Inferior parietal cortex (tissue), 1 donor: ENCODE results near the gene LIX1L.

Experiments used
- DNase-seq: peaks from one replicate; pipeline ENCODE4 v3.0.0-alpha.2; 2016; ENCODE audit errors: extremely low spot score

LIX1L gene

GRCh38 chr1:145963265-145964019 is 5.6 kb upstream of the LIX1L start:
- DNase-seq: no peak

DNA sequence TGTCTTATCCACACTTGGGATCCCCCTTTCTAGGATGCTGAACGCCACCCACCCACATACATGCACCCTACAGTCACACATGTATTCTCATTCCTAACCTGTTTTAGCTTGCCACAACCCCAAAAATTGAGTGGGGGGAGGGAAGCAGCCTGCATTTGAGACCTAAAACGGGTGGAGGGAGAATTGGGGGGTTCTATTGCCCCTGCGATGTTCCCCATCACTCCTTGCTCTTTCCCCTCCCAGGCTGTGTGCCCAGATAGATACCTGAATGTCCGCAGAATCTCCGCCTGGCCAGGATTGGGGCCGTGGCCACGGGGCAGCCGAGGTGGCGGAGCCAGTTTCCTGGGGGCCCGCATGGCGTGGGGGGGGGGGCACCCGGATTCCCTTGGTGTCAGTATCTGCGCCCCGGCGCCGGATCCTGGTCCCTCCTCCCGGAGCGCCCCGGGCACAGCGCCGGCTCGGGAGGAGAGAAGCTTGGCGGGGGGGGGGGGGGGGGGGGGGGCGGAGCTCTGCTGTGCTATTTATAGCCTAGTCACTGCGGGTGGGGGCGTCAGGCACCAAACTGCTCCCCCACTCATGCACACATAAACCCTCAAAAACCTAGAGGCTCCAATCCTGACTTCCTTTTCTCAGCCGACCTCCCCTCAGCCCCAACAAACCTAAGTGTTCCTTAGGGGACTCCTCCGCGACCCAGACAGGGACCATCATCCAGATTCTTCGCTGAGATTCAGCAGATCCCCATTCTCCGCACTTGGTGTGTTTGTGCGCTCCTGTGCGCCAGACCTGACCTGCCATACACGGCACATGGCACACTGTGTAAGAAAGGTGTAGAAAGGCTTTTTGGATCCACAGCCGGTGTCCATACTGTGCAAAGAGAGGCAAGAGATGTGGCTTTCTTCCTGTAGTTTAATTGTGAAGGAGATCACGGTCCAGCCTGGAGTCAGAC is 4.6 kb upstream of the LIX1L start:
- DNase-seq: no peak

DNA sequence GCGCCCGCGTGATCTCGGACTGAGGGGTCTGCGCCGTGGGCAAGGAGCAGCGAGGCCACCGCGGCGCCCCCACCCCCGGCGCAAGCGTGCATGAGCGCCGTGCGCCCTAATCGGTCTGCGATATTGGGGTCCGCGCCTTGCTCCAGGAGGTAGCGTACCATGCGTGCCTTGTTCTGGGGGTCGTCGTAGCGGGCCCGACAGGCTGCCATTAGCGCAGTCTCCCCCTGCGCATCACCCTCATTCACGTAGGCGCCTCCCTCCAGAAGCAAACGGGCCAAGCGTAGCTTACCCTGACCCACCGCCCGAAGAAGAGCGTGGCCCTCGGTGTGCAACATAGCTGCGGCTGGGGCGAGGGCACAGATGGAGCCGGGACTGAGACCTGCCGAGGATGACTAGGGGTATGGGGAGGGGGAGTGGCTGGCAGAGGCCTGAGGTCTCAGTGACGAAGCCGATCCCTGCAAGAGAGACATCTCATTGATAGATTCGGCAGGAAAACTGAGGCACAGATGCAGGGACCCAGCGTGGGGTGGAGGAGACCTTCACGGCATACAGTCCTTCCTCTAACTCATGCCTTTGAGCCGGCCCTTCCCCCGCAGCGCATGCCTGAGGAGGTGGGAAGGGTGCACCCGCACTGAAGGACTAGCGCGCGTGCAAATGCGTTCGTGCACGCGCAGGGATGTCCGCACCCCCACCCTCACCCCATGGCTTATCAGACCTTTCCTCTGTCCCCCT is 3.8 kb upstream of the LIX1L start:
- no peak for DNase-seq

DNA sequence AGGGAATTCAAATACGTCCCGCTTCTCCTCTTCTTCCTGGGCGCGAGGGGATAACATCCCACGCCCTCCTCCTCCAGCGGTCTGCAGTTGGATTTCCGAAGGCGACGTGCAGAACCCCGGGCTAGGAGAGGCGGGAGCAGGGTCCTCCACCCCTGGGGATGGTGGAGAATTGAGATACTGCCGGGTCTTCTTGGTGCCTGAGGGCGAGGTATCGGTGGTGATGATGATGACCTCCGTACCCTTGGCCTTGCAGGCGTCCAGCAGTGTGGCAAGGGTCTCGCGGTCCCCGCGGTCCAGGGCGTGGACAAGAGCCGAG is 3.2 kb upstream of the LIX1L start:
- DNase-seq: no peak

- no peak for DNase-seq
These were observed 2.8 kb upstream of the LIX1L start for GRCh38 chr1:145960468-145961108.

DNA sequence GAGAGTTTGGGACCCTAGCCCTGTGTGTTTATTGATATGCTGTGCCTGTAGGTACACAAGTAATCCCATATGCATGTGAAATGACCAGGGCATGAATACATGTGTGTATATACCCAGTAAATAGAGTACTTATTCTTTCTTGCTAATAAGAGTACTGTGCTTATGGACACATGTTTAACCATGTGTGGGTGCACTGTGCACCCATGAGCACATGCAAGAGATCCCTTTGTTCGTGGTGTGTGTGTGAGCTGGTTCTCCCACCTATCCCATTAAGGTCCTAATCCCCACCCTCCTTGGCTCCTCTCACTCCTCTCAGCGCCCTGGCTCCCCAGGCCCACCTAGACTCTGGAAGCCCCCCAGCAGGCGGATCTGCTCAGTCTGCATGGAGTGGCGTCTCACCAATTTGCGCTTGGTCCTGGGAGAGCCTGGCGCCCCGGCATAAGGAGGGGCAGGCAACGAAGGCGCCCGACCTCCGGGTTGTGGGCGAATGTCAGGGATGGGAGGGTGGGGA is 2.2 kb upstream of the LIX1L start:
- DNase-seq: no peak

DNA sequence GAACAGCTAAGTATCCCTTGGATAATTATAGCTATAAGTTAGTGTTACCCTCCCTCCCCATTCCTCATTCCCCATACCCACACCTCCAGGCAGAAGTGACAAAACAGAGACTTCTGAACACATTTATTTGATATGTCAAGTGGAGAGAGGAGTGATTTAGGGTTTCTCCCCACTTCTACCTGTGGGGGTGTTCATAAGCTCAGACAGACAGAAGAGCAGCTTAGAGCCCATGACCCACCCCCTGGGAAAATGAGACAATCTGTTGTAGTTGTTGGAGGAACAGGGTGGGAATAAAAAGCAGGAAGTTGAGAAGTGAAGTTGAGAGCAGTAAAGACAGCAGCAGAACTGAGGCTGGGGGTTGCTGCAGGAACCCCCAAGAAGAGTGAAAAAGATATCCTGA is 1.5 kb upstream of the LIX1L start:
- no peak for DNase-seq

DNA sequence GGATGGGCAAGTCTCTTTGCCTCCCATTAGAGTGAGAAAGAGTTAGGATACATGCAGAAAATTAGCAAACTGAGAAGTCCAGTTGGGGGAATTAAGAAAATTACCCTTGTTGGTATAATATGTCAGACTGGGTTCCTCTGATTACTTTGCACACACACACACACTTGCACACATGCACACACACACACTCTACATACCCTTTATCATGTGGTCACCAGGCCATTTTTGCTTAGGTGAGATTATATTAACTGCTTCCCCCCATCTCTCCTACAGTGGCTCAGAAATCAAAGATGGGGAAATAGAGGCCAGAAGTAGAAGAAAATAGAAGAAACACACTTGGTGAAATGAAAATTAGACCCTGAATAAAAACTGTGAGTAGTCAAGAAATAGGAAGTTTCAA is 917 bp upstream of the LIX1L start:
- no peak for DNase-seq

- DNase-seq: peak; percentile 39
These were observed 905 bp downstream of the LIX1L start for GRCh38 chr1:145956781-145957442.

DNA sequence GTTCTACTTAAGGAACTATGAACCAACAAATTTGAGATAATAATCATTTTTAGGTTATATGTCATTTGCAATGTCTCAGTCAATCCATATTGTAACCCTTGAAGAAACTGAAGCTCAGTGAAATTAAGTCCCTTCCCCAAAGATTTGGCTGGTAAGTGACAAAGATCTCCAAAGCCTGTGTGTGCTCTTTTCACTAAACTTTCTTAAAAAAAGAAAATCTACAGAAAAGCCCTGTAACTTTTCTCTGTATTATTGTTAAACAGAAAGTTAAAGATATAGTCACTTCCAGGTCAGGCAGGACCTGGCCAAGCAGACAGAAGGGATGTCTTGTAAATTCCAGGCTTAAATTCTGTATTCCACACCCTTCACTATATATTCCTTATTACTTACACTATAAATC is 1.5 kb downstream of the LIX1L start:
- DNase-seq: no peak

GRCh38 chr1:145955436-145955835 is 2.4 kb downstream of the LIX1L start:
- no peak for DNase-seq

DNA sequence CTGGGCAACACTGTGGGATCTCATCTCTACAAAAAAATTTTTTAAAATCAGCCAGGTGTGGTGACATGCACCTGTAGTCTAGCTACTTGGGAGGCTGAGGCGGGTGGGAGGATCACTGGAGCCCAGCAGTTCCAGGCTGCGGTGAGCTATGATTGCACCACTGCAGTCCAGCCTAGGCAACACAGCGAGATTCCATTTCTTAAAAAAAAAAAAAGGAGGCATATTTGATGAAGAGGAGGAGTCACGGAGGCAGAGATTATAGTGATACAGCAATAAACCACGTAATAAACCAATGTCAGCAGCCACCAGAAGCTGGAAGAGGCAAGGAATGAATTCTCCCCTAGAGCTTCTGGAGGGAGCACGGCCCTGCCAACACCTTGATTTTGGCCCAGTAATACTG is 4.0 kb downstream of the LIX1L start:
- DNase-seq: no peak

DNA sequence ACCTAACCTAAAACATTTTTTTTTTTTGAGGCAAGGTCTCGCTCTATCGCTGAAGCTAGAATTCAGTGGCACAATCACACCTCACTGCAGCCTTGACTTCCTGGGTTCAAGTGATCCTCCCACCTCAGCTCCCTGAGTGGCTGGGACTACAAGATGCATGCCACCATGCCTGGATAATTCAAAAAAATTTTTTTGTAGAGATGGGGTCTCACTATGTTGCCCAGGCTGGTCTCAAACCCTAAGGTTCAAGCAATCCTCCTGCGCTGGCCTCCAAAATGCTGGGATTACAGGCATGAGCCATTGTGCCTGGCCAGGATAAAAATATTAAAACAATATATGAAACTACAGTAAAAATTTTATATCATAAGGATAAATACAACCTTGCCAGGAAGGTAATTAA is 4.9 kb downstream of the LIX1L start:
- no peak for DNase-seq

DNA sequence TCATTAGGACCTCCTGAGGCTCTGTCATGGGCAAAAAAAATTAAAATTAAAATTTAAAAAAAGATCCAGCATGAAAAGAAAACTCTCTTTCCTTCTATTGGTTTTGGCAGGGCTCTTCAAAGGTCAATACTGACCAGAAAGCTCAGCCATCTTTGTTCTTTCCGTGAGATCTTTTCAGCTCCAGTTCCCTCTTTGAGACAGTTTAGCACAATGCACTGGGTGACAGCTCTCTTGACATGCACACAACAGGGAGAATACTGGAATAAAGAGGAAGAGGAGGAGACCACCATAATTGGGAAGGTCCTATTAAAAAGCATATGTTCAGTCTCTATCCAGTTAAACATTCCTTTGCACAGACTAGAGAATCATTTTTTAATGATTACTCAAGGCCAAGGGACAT is 6.3 kb downstream of the LIX1L start:
- no peak for DNase-seq

GRCh38 chr1:145949219-145949618 is 8.6 kb downstream of the LIX1L start:
- DNase-seq: no peak

DNA sequence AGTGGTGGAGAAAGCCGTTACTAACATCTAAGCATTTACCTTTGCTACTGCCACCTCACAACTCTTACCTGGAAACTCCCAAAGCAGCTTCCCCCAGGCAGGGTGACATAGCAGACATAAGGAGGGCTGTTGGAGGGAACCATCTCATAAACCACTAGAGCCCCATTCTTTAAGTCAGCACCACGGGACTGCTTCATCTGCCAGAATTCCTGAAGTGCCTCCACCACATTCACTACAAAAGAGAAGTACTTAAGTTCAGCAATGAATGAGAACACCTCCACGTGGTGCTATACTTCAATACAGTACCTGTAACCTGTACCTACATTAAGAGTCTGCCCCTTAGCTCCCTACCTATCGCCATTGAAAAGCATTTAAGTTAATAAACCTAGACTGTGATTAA is 10.3 kb downstream of the LIX1L start:
- no peak for DNase-seq

- no peak for DNase-seq
These were observed 11.3 kb downstream of the LIX1L start for GRCh38 chr1:145946477-145946986.

GRCh38 chr1:145944532-145944931 is 13.3 kb downstream of the LIX1L start:
- DNase-seq: no peak

DNA sequence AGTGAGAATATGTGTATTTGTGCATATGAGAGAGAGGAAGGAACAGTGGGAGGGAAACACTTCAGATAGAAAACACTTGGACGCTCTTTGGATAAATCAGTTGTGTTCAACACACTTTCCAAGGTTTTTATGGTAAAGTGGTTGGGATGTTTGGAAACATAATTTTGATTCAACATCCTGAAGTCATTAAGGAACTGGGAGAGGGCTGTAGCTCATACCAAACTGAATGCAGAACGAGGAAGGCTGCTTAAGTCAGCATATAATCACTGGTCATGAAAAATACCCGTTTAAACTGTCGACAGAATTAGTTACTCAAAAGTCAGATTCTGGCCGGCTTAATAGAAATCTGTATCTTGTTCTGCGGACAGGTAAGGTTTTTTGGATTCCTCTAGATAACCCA is 14.9 kb downstream of the LIX1L start:
- DNase-seq: no peak

DNA sequence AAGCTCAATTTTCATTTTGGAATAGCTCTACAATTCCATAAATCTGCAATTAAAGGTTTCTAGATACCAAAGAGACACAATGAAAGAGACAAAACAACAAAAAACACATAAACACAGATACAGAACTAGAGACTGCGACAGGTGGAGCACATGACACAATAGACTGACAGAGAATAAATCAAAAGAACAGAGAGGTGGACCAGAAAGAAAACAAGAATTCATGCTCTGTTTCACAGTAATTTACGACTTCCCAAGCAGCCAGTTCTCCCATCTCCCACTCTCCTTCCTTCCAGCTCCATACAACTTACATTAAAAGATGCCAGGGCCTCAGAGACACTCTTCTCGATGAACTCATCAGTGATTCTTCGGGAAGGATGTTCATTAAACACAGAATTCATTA is 15.4 kb downstream of the LIX1L start:
- DNase-seq: no peak

GRCh38 chr1:145937436-145937835 is 20.4 kb downstream of the LIX1L start:
- no peak for DNase-seq
